Calu3 (cell line): ENCODE results near the gene MYPN. TPM values are rescaled to one million over a fixed set of nuclear protein-coding genes. Genes with fewer than 3 reads are reported as not detected.

ENCODE experiments used
- BruUV-seq: library from RNA; stranded (reverse); fragments of 400-500 nt; replicated peaks from 2 replicates; lab custom pipeline; 2021; lab: Mats Ljungman, UMichigan
- CTCF ChIA-PET: fragments of 300-600 bp; sonication (Branson Sonifier 250); formaldehyde crosslinking; loops from one replicate; lab custom pipeline; 2022; ENCODE audit warnings: antibody characterized with exemption; lab: Charles Lee
- DNase-seq: peaks from one replicate; pipeline ENCODE4 v3.0.0; 2022
- H3K27ac Mint-ChIP-seq: one replicate; pipeline ENCODE4 v1.8.0; 2022; ENCODE audit warnings: mixed read lengths; ENCODE audit not compliant: unreplicated experiment
- H3K27me3 Mint-ChIP-seq: one replicate; pipeline ENCODE4 v1.8.0; 2022; ENCODE audit warnings: mixed read lengths; ENCODE audit not compliant: unreplicated experiment
- H3K36me3 Mint-ChIP-seq: one replicate; pipeline ENCODE4 v1.8.0; 2022; ENCODE audit warnings: mild to moderate bottlenecking, moderate library complexity, mixed read lengths; ENCODE audit not compliant: insufficient read depth, unreplicated experiment
- H3K4me1 Mint-ChIP-seq: one replicate; pipeline ENCODE4 v1.8.0; 2022; ENCODE audit warnings: mild to moderate bottlenecking, low read depth, mixed read lengths; ENCODE audit not compliant: unreplicated experiment
- H3K4me3 Mint-ChIP-seq: one replicate; pipeline ENCODE4 v1.8.0; 2022; ENCODE audit warnings: mild to moderate bottlenecking, low read depth, moderate library complexity, mixed read lengths; ENCODE audit not compliant: unreplicated experiment
- H3K9me3 Mint-ChIP-seq: one replicate; pipeline ENCODE4 v1.8.0; 2022; ENCODE audit warnings: low read depth, mixed read lengths; ENCODE audit not compliant: unreplicated experiment
- intact Hi-C: fragments of 100-400 bp; cut with micrococcal nuclease; formaldehyde crosslinking; loops from one replicate; pipeline ENCODE4 v1.10.0; 2022; ENCODE audit not compliant: unreplicated experiment
- total RNA-seq: library from RNA; stranded (reverse); gene quantifications from 2 replicates; pipeline ENCODE4 v1.2.3, GENCODE V29; 2022
- TF ChIP-seq, protein P1 (sequence below): fragments of 200-600 bp; IDR thresholded peaks from one replicate; pipeline ENCODE4 v1.8.0; 2022; ENCODE audit warnings: antibody characterized with exemption; ENCODE audit not compliant: unreplicated experiment

The MYPN gene
- total RNA-seq, 1 experiment from 2014 or later: 0.38 TPM

DNA sequence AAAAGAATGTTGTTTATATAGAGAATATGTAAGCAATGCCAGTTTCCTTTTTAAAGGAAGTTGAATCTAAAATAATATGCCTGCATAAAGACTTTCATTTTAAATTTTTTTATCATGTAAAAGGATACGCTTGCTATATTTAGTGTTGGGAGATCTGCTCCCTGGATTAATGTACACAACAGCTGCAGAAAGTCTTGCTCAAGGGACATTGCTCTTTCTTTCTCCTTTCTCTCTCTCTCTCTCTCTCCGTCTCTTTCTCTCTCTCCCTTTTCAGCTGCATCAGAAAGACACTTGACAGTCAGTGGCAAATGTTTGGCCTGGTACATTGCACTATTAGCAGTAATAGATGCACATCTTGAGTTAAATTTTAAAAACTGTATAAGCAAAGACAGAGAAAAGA, 739 bp downstream of the MYPN start:
- TF ChIP-seq, protein P1, sequence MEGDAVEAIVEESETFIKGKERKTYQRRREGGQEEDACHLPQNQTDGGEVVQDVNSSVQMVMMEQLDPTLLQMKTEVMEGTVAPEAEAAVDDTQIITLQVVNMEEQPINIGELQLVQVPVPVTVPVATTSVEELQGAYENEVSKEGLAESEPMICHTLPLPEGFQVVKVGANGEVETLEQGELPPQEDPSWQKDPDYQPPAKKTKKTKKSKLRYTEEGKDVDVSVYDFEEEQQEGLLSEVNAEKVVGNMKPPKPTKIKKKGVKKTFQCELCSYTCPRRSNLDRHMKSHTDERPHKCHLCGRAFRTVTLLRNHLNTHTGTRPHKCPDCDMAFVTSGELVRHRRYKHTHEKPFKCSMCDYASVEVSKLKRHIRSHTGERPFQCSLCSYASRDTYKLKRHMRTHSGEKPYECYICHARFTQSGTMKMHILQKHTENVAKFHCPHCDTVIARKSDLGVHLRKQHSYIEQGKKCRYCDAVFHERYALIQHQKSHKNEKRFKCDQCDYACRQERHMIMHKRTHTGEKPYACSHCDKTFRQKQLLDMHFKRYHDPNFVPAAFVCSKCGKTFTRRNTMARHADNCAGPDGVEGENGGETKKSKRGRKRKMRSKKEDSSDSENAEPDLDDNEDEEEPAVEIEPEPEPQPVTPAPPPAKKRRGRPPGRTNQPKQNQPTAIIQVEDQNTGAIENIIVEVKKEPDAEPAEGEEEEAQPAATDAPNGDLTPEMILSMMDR: no peak
- H3K4me1 Mint-ChIP-seq: peaks cover 7% of the 10 kb centered on the region
- intact Hi-C loops: no loop called here
- H3K9me3 Mint-ChIP-seq: no peaks in the 10 kb centered on the region
- DNase-seq: no peak
- no peaks in the 10 kb centered on the region for H3K27me3 Mint-ChIP-seq
- no peak overlapping the region for H3K27ac Mint-ChIP-seq
- no TSS peak for BruUV-seq
- CTCF ChIA-PET: no interaction called here
- H3K36me3 Mint-ChIP-seq: no peaks in the 10 kb centered on the region
- no peak overlapping the region for H3K4me3 Mint-ChIP-seq

DNA sequence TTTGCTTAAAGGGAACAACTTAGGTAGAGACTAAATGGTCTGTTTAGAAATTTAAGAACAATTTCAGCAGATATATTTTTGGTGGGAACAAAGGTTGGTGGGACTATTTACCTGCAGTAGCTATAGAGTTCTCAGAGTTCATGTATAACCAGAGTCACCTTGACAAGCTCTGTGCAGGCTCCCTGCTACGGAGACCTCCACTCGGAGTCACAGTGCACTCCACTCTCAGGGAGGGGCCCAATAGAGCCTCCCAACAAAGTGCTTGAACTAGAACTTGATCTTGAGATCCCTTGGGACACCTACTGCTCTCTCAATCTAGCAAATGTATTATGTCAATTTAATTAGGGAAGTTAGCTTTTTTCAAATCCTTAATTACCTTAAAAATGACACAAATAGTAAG, 2.3 kb downstream of the MYPN start:
- TF ChIP-seq, protein P1: no peak
- BruUV-seq: no TSS peak
- no peak for DNase-seq
- intact Hi-C loops: no loop called here
- Mint-ChIP-seq H3K9me3 (no peaks in the 10 kb centered on the region), H3K27me3 (no peaks in the 10 kb centered on the region), H3K36me3 (no peaks in the 10 kb centered on the region), H3K4me3 (no peak overlapping the region), H3K27ac (no peak overlapping the region), H3K4me1 (no peaks in the 10 kb centered on the region)
- CTCF ChIA-PET: no interaction called here

DNA sequence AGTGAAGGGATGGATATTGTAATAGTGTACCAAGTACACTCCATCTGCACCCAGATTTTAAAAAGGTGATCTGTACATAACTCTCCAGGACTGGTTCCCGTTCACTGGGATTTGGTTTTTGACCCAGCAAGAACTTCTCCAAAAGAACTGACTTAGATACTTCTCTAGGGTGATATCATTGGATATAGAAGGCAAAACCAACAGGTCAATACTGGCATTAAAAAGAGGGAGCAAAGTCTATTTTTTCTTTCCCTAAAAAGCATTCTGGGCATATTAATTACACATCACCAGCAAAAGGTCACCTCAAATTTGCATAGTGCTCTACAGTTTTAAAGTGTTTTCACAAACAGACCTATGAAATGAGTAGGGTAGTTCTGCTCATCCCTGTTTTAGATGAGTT, 3.5 kb downstream of the MYPN start:
- Mint-ChIP-seq H3K36me3 (no peaks in the 10 kb centered on the region), H3K27ac (no peak overlapping the region), H3K4me3 (no peak overlapping the region), H3K4me1 (no peaks in the 10 kb centered on the region), H3K9me3 (no peaks in the 10 kb centered on the region), H3K27me3 (no peaks in the 10 kb centered on the region)
- CTCF ChIA-PET: interaction anchor here (1.3 kb wide), 1 partner anchor 15 kb away, joined by 3 read pairs; no protein-coding TSS in a partner anchor
- TF ChIP-seq, protein P1: no peak
- no peak for DNase-seq
- intact Hi-C loops: no loop called here
- BruUV-seq: no TSS peak

DNA sequence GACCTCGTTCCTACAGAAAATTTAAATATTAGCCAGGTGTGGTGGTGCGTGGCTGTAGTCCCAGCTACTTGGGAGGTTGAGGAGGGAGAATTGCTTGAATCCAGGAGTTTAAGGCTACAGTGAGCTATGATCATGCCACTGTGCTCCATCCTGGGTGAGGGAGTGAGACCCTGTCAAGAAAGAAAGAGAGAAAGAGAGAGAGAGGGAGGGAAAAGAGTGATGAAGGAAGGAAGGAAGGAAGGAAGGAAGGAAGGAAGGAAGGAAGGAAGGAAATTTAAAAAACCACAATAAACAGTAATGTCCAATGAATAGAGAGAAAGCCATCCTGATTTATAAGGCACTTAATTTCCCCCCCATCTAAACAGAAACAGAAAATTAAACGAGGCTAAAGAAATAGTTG, 9.4 kb downstream of the MYPN start:
- intact Hi-C loops: no loop called here
- Mint-ChIP-seq H3K27me3 (no peaks in the 10 kb centered on the region), H3K9me3 (no peaks in the 10 kb centered on the region), H3K36me3 (no peaks in the 10 kb centered on the region), H3K4me1 (no peaks in the 10 kb centered on the region), H3K4me3 (no peak overlapping the region), H3K27ac (no peak overlapping the region)
- TF ChIP-seq, protein P1: no peak
- no peak for DNase-seq
- CTCF ChIA-PET: interaction anchor here (1.0 kb wide), 1 partner anchor 22 kb away, joined by 3 read pairs; no protein-coding TSS in a partner anchor
- no TSS peak for BruUV-seq
